ENCODE results near the gene C19orf33.
A peak's percentile ranks its signal among the peaks of the same experiment; 100 is the strongest.

C19orf33 gene

DNA sequence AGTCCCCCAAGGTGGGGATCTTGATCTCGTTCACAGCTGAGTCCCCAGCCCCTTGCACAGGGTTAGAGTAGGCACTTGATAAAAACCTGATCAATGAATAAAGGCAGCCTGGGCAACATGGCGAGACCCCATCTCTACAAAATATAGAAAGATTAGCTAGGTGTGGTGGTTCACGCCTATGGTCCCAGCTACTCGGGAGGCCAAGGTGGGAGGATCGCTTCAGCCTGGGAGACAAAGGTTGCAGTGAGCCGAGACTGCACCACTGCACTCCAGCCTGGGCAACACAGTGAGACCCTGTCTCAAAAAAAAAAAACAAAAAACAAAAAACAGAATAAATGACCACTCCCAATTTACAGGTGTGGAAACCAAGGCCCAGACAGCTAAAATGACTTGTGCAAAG lies 6.9 kb downstream of the C19orf33 start:
- TF ChIP-seq, protein P1, sequence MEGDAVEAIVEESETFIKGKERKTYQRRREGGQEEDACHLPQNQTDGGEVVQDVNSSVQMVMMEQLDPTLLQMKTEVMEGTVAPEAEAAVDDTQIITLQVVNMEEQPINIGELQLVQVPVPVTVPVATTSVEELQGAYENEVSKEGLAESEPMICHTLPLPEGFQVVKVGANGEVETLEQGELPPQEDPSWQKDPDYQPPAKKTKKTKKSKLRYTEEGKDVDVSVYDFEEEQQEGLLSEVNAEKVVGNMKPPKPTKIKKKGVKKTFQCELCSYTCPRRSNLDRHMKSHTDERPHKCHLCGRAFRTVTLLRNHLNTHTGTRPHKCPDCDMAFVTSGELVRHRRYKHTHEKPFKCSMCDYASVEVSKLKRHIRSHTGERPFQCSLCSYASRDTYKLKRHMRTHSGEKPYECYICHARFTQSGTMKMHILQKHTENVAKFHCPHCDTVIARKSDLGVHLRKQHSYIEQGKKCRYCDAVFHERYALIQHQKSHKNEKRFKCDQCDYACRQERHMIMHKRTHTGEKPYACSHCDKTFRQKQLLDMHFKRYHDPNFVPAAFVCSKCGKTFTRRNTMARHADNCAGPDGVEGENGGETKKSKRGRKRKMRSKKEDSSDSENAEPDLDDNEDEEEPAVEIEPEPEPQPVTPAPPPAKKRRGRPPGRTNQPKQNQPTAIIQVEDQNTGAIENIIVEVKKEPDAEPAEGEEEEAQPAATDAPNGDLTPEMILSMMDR (IDR thresholded peaks at IDR 0.05; ENCODE audit: extremely low read depth, missing control alignments): no peak
- DNase-seq (ENCODE audit: low spot score): no peak

DNA sequence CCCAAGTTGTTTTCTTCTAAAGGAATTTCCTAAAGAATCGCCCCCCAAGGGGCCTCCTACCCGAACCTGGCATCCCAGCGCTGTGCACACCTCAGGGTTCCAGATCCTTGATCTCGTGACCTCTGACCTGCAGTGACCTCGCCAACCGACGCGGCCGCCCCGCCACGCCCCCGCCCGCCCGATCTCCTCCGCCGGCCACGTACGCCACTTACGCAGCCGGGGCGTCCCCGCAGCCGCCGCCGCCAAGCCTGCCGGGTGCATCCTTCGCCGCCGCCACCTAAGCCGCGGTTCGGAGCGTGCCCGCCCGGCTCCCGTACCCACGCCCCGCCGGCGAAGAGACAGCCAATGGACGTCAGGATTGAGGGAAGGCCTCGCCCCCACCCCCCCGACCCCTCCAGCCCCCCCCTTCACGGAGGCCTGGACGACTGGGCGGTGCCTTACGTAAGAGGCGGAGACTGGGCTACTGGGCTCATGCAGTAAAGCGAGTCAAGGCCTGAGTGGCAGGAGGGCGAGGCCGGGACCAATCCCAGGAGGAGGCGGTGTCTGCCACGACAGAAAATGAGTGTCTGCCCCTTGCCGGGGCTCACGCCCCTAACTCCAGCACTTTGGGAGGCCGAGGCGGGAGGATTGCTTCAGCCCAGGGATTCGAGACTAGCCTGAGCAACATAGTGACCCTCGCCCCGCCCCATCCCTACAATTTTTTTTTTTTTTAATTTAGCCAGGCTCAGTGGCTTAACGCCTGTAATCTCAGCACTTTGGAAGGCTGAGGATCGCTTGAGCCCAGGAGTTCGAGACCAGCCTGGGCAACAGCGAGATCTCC lies 11.8 kb downstream of the C19orf33 start, which contains the start of gene YIF1B:
Gene YIF1B, minus strand, starts transcription at position 291 of the 820 bp plus-strand sequence. Its CDS starts 30 bp downstream, at position 261.
- DNase-seq (ENCODE audit: low spot score): peak; percentile 99
- TF ChIP-seq, protein P1 (IDR thresholded peaks at IDR 0.05; ENCODE audit: extremely low read depth, missing control alignments): no peak

DNA sequence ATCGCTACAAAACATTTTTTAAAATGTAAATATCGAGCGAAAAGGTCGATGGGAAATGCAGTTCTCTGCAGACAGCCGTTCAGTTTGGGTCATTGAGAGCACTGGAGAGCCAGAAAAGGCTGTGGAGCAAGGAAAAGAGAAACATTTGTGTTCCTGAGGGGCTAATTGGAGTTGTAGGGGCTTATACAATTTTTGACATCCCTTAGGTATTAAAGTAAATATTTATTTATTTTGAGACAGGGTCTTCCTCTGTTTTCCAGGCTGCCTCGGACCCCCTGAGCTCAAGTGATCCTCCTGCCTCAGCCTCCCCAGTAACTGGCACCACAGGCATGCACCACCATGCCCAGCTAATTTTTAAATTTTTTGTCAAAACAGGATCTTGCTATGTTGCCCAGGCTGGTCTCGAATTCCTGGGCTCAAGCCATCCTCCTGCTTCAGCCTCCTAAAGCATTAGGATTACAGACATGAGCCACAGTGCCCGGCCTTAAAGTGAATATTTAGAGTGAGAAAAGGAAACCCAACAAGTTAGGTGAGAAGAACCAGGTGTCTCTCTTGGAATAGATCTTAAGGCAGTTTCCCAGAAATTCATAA lies 12.5 kb downstream of the C19orf33 start:
- TF ChIP-seq, protein P1 (IDR thresholded peaks at IDR 0.05; ENCODE audit: extremely low read depth, missing control alignments): no peak
- DNase-seq (ENCODE audit: low spot score): no peak

DNA sequence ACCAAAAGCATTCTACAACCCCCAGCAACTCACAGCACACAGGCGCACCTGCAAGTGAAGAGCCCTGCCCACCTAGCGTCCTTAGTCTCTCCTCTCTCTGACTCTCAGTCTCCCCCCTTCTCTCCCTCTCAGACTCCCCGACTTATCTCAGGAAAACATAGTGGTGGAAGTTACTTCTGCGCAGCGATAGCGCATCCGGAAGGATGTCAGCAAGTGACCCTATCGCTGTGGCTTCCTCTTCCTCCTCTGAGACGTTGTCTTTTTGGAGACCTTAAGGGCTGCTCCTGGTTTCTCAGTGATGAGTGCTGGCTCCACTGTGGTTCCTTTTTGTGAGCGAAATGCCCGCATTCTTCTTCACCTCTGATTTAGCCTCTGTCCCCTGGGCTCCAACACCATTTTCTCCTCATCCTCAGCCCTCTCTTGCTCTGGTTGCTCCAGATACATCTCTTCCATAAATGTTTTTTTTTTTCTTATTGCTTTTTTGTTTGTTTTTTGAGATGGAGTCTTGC lies 13.1 kb downstream of the C19orf33 start:
- no peak for DNase-seq (ENCODE audit: low spot score)
- TF ChIP-seq, protein P1 (IDR thresholded peaks at IDR 0.05; ENCODE audit: extremely low read depth, missing control alignments): no peak

DNA sequence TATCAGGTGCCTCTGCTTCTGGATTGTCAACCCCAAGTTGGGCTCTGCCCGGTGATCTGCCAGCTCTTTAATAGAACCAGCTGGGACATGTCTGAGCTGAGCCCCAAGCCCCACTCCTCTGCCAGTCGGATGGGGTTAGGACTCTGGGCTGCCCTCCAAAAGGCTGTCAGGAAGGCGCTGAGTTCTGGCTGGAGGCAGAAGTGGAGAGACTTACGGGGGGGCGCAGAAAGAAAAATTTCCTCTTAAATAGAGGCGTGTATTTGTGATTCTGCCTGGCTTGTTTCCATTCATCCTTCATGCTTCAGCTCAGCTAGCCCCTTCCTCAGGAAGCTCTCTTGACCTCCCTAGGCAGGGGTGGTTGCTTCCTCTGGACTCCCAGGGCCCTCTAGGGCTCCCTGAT lies 14.6 kb downstream of the C19orf33 start:
- no peak for DNase-seq (ENCODE audit: low spot score)
- TF ChIP-seq, protein P1 (IDR thresholded peaks at IDR 0.05; ENCODE audit: extremely low read depth, missing control alignments): no peak

DNA sequence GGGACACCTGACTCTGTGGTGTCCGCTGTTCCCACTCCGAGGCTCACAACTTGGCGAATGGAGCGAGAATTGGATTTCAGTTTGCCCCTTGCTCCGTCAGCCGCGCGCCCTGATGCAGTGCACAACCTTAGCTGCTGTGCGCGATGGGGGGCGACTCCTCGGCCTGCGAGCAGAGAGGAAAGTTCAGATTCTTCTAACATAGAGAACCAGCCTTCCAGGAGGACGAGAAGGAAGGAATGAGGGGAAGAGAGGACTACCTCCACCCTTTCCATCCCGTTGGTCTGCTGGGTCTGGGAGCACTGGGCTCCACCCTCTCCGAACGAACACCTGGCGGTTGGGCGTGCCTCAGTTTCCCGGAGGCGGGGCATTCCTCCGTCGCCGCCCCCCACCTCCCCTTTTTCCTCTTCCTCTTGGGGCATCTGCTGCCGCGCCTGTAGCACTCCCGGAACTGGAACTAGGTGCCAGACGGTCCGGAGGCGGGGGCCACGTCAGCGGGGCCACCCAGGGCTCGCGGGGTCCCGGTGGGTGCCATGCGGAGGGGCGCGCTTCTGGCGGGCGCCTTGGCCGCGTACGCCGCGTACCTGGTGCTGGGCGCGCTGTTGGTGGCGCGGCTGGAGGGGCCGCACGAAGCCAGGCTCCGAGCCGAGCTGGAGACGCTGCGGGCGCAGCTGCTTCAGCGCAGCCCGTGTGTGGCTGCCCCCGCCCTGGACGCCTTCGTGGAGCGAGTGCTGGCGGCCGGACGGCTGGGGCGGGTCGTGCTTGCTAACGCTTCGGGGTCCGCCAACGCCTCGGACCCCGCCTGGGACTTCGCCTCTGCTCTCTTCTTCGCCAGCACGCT lies 15.6 kb downstream of the C19orf33 start, which contains the start of gene KCNK6:
Gene KCNK6, plus strand, starts transcription at position 425 of the 838 bp plus-strand sequence. Its CDS starts 106 bp downstream, at position 531.
- DNase-seq (ENCODE audit: low spot score): no peak
- TF ChIP-seq, protein P1 (IDR thresholded peaks at IDR 0.05; ENCODE audit: extremely low read depth, missing control alignments): no peak
